B cell (primary cell): ENCODE measurements around the gene FNDC3A. TPM values are rescaled to one million over a fixed set of nuclear protein-coding genes. Genes with fewer than 3 reads are reported as not detected.

Source experiments
- ATAC-seq: fragments of 200-7000 bp; cut with Tn5 transposase; one replicate; pipeline ENCODE4 v1.10.0; 2021; ENCODE audit warnings: low read depth, mild to moderate bottlenecking, moderate number of reproducible peaks, moderate library complexity
- CTCF ChIA-PET: fragments of 350-600 bp; sonication (Branson Sonifier 250); formaldehyde crosslinking; loops from one replicate; lab custom pipeline; 2021; ENCODE audit warnings: antibody characterized with exemption, inconsistent platforms; lab: Charles Lee
- POLR2A ChIA-PET: fragments of 350-600 bp; sonication (Branson Sonifier 250); formaldehyde crosslinking; loops from one replicate; lab custom pipeline; 2021; ENCODE audit warnings: antibody characterized with exemption; lab: Charles Lee
- DNase-seq: peaks from one replicate; pipeline ENCODE4 v3.0.0; 2013
- H2AFZ ChIP-seq: 2 replicates; pipeline ENCODE4 v1.6.1; 2012; ENCODE audit warnings: mild to moderate bottlenecking, low read depth, low read length; ENCODE audit not compliant: insufficient read depth, poor library complexity, severe bottlenecking
- H3K27ac ChIP-seq, 2 donors: 1 replicate in 1 of 2; 2 replicates in 1 of 2; pipeline ENCODE4 v1.5.1; 2012 to 2013; ENCODE audit warnings: low read length in 2 of 2, mild to moderate bottlenecking in 2 of 2, moderate library complexity in 1 of 2
- H3K27me3 ChIP-seq, 4 experiments: fragments of 200-600 bp in 1 of 4; sonication (generic) in 1 of 4; replicated peaks in 1 of 4; 1 replicate in 2 of 4; 2 replicates in 2 of 4; pipeline versions ENCODE4 v1.6.1 to v1.7.0; 2013 to 2016; ENCODE audit warnings: low read length in 3 of 4, mild to moderate bottlenecking in 2 of 4, mixed read lengths in 1 of 4, moderate library complexity in 1 of 4; ENCODE audit not compliant: insufficient read depth in 4 of 4, control insufficient read depth in 3 of 4; ENCODE audit errors: control extremely low read depth in 1 of 4
- H3K36me3 ChIP-seq, 2 experiments: replicated peaks in 1 of 2; 1 replicate in 1 of 2; 2 replicates in 1 of 2; pipeline versions ENCODE4 v1.6.1 to v1.7.1; 2013; ENCODE audit warnings: low read length in 1 of 2; ENCODE audit not compliant: insufficient read depth in 2 of 2, control insufficient read depth in 1 of 2; ENCODE audit errors: control extremely low read depth in 1 of 2, extremely low read depth in 1 of 2
- H3K4me1 ChIP-seq, 2 donors: fragments of 200-600 bp in 1 of 2; sonication (generic) in 1 of 2; 1 replicate in 1 of 2; 2 replicates in 1 of 2; pipeline versions ENCODE4 v1.5.1 to v1.6.1; 2013 to 2017; ENCODE audit warnings: low read length in 2 of 2; ENCODE audit not compliant: control insufficient read depth in 2 of 2, insufficient read depth in 2 of 2
- H3K4me2 ChIP-seq: replicated peaks from 2 replicates; pipeline ENCODE3; 2012; ENCODE audit warnings: mild to moderate bottlenecking, low read depth, low read length; ENCODE audit not compliant: poor library complexity, severe bottlenecking
- H3K4me3 ChIP-seq, 5 experiments: fragments of 200-600 bp in 1 of 5; sonication (generic) in 1 of 5; 1 replicate in 3 of 5; 2 replicates in 2 of 5; pipeline versions ENCODE4 v1.5.1 to v1.7.0; 2011 to 2016; ENCODE audit warnings: low read length in 4 of 5, mild to moderate bottlenecking in 4 of 5, low read depth in 2 of 5, control low read depth in 1 of 5, moderate library complexity in 1 of 5; ENCODE audit not compliant: insufficient read depth in 1 of 5; ENCODE audit errors: control extremely low read depth in 1 of 5, extremely low read depth in 1 of 5
- H3K79me2 ChIP-seq: fragments of 200-600 bp; sonication (generic); one replicate; pipeline ENCODE4 v1.6.0; 2016; ENCODE audit warnings: low read length; ENCODE audit not compliant: control insufficient read depth, insufficient read depth
- H3K9ac ChIP-seq: fragments of 200-600 bp; sonication (generic); 2 replicates; pipeline ENCODE4 v1.6.1; 2017; ENCODE audit warnings: mild to moderate bottlenecking, low read length, moderate library complexity
- H3K9me3 ChIP-seq, 3 donors: one replicate each; pipeline versions ENCODE4 v1.6.1 to v1.7.1; 2013; ENCODE audit warnings: low read length in 2 of 3; ENCODE audit not compliant: control insufficient read depth in 2 of 3, insufficient read depth in 1 of 3; ENCODE audit errors: control extremely low read depth in 1 of 3
- H4K20me1 ChIP-seq: 2 replicates; pipeline ENCODE4 v1.6.0; 2012; ENCODE audit warnings: mild to moderate bottlenecking, low read length; ENCODE audit not compliant: insufficient read depth, control insufficient read depth, poor library complexity, severe bottlenecking
- H3K27ac Mint-ChIP-seq: one replicate; pipeline ENCODE4 v1.8.0; 2021; ENCODE audit warnings: mixed read lengths
- H3K27me3 Mint-ChIP-seq: one replicate; pipeline ENCODE4 v1.8.0; 2021; ENCODE audit warnings: mixed read lengths
- H3K4me1 Mint-ChIP-seq: one replicate; pipeline ENCODE4 v1.8.0; 2021; ENCODE audit warnings: mixed read lengths
- H3K4me3 Mint-ChIP-seq: one replicate; pipeline ENCODE4 v1.8.0; 2021; ENCODE audit warnings: mixed read lengths
- H3K9me3 Mint-ChIP-seq: one replicate; pipeline ENCODE4 v1.8.0; 2022; ENCODE audit warnings: mixed read lengths; ENCODE audit not compliant: insufficient read depth
- EZH2 ChIP-seq: IDR thresholded peaks from 2 replicates; pipeline ENCODE4 v1.6.1; 2012; ENCODE audit warnings: borderline replicate concordance, low read depth, mild to moderate bottlenecking, moderate library complexity, low read length; ENCODE audit not compliant: insufficient read depth, poor library complexity, severe bottlenecking
- WGBS: methylation state at CpG from one replicate; pipeline ENCODE4 v1.1.5; 2013; ENCODE audit warnings: missing lambda C conversion rate; ENCODE audit not compliant: insufficient coverage; 5-methylcytosine and 5-hydroxymethylcytosine counted together
- intact Hi-C: fragments of 100-400 bp; cut with micrococcal nuclease; formaldehyde crosslinking; loops from one replicate; pipeline ENCODE4 v1.10.0; 2022
- polyA plus RNA-seq: library from polyadenylated mRNA; depleted of rRNA; stranded (reverse); fragments of >200 nt; gene quantifications from 2 replicates; pipeline ENCODE4 v1.2.3, GENCODE V29; 2012
- total RNA-seq, 2 donors: library from RNA; stranded (reverse); fragments of 120-200 nt in 1 of 2; gene quantifications; 1 replicate in 1 of 2; 2 replicates in 1 of 2; pipeline versions ENCODE4 v1.2.3 to v1.2.4, GENCODE V29; 2013 to 2022
- TF ChIP-seq, protein P1 (sequence below): fragments of 200-600 bp; IDR thresholded peaks from one replicate; pipeline ENCODE4 v1.8.0; 2022; ENCODE audit warnings: antibody characterized with exemption, mild to moderate bottlenecking

Gene FNDC3A
- total and polyA plus RNA-seq, 2 donors (not counting 1 experiment from before 2014, with no cell fraction given) = 13.5 to 37.1 TPM

DNA sequence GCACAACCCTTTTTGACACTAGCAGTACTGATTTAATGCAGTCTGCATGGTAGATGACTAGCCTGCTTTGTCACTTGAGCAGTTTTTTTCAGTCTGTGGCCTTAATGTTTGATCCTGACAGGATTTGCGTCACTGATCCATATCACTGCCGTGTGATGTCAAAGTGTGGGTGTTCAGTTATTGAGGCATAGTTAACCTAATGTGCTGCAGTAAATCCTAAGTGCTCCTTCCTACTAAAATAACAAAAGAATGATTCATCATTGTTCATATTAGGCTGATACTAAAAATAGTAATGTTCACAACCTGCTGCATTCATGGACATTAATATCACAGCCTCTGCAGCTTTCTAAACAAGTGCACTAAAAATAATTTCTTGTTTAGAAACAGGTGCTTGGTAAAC lies 122.5 kb downstream of the FNDC3A start:
- H3K4me3 Mint-ChIP-seq = no peak overlapping the region
- no peak overlapping the region for H3K27ac ChIP-seq
- no peak overlapping the region for H2AFZ ChIP-seq
- intact Hi-C loops = loop anchor here (5.0 kb wide), 1 partner anchor 184 kb away; no protein-coding TSS in a partner anchor
- no peak for TF ChIP-seq EZH2
- no peaks in the 10 kb centered on the region for H3K4me1 ChIP-seq
- POLR2A ChIA-PET = no interaction called here
- H3K4me2 ChIP-seq = no peak overlapping the region
- no peaks in the 10 kb centered on the region for H3K27me3 Mint-ChIP-seq
- peaks cover 6% of the 10 kb centered on the region for H4K20me1 ChIP-seq
- no peaks in the 10 kb centered on the region for H3K9me3 ChIP-seq
- DNase-seq (no peak), ATAC-seq (no peak)
- no peak overlapping the region for H3K27ac Mint-ChIP-seq
- no peak overlapping the region for H3K9ac ChIP-seq
- peaks cover 7% of the 10 kb centered on the region for H3K4me1 Mint-ChIP-seq
- H3K36me3 ChIP-seq = peaks cover 0 to 3% of the 10 kb centered on the region in 2 experiments
- CTCF ChIA-PET = no interaction called here
- no CpG with 5 or more reads among the region's 2 CpGs for WGBS
- H3K79me2 ChIP-seq = no peaks in the 10 kb centered on the region
- no peak overlapping the region for H3K4me3 ChIP-seq
- H3K9me3 Mint-ChIP-seq = no peaks in the 10 kb centered on the region
- no peaks in the 10 kb centered on the region for H3K27me3 ChIP-seq

- Mint-ChIP-seq H3K9me3 (no peaks in the 10 kb centered on the region), H3K4me1 (peaks cover 7% of the 10 kb centered on the region), H3K4me3 (no peak overlapping the region), H3K27ac (no peak overlapping the region), H3K27me3 (no peaks in the 10 kb centered on the region)
- ChIA-PET POLR2A (no interaction called here), CTCF (interaction anchor here (0.6 kb wide), 1 partner anchor 182 kb away, joined by 3 read pairs; no protein-coding TSS in a partner anchor)
- no peaks in the 10 kb centered on the region for H3K27me3 ChIP-seq
- no peak overlapping the region for H3K9ac ChIP-seq
- no peaks in the 10 kb centered on the region for H3K79me2 ChIP-seq
- no peaks in the 10 kb centered on the region for H3K4me1 ChIP-seq
- TF ChIP-seq, protein P1, sequence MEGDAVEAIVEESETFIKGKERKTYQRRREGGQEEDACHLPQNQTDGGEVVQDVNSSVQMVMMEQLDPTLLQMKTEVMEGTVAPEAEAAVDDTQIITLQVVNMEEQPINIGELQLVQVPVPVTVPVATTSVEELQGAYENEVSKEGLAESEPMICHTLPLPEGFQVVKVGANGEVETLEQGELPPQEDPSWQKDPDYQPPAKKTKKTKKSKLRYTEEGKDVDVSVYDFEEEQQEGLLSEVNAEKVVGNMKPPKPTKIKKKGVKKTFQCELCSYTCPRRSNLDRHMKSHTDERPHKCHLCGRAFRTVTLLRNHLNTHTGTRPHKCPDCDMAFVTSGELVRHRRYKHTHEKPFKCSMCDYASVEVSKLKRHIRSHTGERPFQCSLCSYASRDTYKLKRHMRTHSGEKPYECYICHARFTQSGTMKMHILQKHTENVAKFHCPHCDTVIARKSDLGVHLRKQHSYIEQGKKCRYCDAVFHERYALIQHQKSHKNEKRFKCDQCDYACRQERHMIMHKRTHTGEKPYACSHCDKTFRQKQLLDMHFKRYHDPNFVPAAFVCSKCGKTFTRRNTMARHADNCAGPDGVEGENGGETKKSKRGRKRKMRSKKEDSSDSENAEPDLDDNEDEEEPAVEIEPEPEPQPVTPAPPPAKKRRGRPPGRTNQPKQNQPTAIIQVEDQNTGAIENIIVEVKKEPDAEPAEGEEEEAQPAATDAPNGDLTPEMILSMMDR = no peak
- no peak for TF ChIP-seq EZH2
- H2AFZ ChIP-seq = no peak overlapping the region
- intact Hi-C loops = loop anchor here (5.0 kb wide), 1 partner anchor 183 kb away; no protein-coding TSS in a partner anchor
- no peak overlapping the region for H3K27ac ChIP-seq
- ATAC-seq (no peak), DNase-seq (peak; percentile 11)
- H3K4me3 ChIP-seq = no peak overlapping the region
- no peak overlapping the region for H3K4me2 ChIP-seq
- H4K20me1 ChIP-seq = no peaks in the 10 kb centered on the region
- H3K9me3 ChIP-seq = no peaks in the 10 kb centered on the region
- peaks cover 0 to 3% of the 10 kb centered on the region in 2 experiments for H3K36me3 ChIP-seq
These were observed 123.2 kb downstream of the FNDC3A start for GRCh38 chr13:49098771-49099512.
